MM.1S (cell line): ENCODE results near the gene CRTC2.

Experiments
- EZH2 ChIP-seq: fragments of 300-600 bp; sonication (generic); optimal IDR thresholded peaks from 2 replicates; pipeline ENCODE3; 2017; ENCODE audit warnings: low read depth, mild to moderate bottlenecking, antibody characterized with exemption, low read length, mixed read lengths
- TF ChIP-seq, protein P1 (sequence below): fragments of 300-600 bp; sonication (generic); IDR thresholded peaks from 2 replicates; pipeline ENCODE4 v1.5.1; 2016; ENCODE audit warnings: antibody characterized with exemption, low read length, mixed read lengths

DNA sequence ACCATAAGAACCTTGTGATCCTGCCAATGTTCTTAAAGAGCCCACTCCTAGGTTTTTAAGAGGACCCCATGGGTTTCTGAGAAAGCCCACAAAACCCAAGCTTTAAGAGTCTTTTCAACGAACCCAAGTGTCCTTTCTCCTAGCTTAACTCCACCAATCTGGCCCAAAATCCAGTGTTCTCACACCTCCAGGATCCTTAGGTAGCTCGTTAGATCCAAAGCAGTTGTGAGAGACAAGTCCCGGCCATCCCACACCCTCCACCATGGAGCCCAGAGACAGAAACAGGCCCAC, 13.6 kb downstream of the CRTC2 start:
- TF ChIP-seq, protein P1, sequence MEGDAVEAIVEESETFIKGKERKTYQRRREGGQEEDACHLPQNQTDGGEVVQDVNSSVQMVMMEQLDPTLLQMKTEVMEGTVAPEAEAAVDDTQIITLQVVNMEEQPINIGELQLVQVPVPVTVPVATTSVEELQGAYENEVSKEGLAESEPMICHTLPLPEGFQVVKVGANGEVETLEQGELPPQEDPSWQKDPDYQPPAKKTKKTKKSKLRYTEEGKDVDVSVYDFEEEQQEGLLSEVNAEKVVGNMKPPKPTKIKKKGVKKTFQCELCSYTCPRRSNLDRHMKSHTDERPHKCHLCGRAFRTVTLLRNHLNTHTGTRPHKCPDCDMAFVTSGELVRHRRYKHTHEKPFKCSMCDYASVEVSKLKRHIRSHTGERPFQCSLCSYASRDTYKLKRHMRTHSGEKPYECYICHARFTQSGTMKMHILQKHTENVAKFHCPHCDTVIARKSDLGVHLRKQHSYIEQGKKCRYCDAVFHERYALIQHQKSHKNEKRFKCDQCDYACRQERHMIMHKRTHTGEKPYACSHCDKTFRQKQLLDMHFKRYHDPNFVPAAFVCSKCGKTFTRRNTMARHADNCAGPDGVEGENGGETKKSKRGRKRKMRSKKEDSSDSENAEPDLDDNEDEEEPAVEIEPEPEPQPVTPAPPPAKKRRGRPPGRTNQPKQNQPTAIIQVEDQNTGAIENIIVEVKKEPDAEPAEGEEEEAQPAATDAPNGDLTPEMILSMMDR = no peak
- no peak for TF ChIP-seq EZH2
